Upper lobe of left lung (tissue), 6 donors: ENCODE results near the gene PTPN1. TPM values are rescaled to one million over a fixed set of nuclear protein-coding genes. Genes with fewer than 3 reads are reported as not detected.
A peak's percentile ranks its signal among the peaks of the same experiment; 100 is the strongest.
"Not testable (repeated sequence)": the region's sequence is repeated elsewhere in the genome, so short reads cannot be mapped to it uniquely, and the experiment has no call there.

ENCODE experiments used
- ATAC-seq, 2 donors: fragments of 200-7000 bp; cut with Tn5 transposase; one replicate each; pipeline ENCODE4 v1.9.1; 2022; ENCODE audit warnings: mild to moderate bottlenecking in 2 of 2, moderate library complexity in 2 of 2; ENCODE audit not compliant: low FRiP score in 2 of 2
- DNase-seq, 2 donors: peaks; one replicate each; pipeline ENCODE4 v3.0.0-alpha.2; 2019 to 2020
- H3K27ac ChIP-seq, 4 donors: fragments of 200-600 bp; sonication (generic); one replicate each; pipeline ENCODE4 v1.5.1; 2016 to 2019
- H3K27me3 ChIP-seq, 4 donors: fragments of 200-600 bp; sonication (generic); one replicate each; pipeline ENCODE4 v1.5.1; 2017 to 2019
- H3K36me3 ChIP-seq, 4 donors: fragments of 200-600 bp; sonication (generic); one replicate each; pipeline ENCODE4 v1.5.1; 2016 to 2019
- H3K4me1 ChIP-seq, 4 donors: fragments of 200-600 bp; sonication (generic); one replicate each; pipeline ENCODE4 v1.5.1; 2018 to 2019
- H3K4me3 ChIP-seq, 4 donors: fragments of 200-600 bp; sonication (generic); one replicate each; pipeline ENCODE4 v1.5.1; 2017 to 2019; ENCODE audit warnings: mild to moderate bottlenecking in 2 of 4, moderate library complexity in 1 of 4
- H3K9me3 ChIP-seq, 4 donors: fragments of 200-600 bp; sonication (generic); one replicate each; pipeline ENCODE4 v1.5.1; 2018 to 2019
- CTCF ChIP-seq, 6 experiments: fragments of 450-650 bp in 4 of 6; fragments of 200-600 bp in 2 of 6; sonication (generic) in 2 of 6; IDR thresholded peaks; one replicate each; pipeline ENCODE4 v1.5.1; 2016 to 2019; ENCODE audit warnings: antibody characterized with exemption in 6 of 6
- EP300 ChIP-seq, 4 donors: sonication (generic); formaldehyde crosslinking; IDR thresholded peaks; one replicate each; pipeline ENCODE4 v1.5.1; 2017; ENCODE audit warnings: antibody characterized with exemption in 4 of 4, control low read depth in 2 of 4
- POLR2A ChIP-seq, 4 donors: fragments of 450-650 bp; IDR thresholded peaks; one replicate each; pipeline ENCODE4 v1.5.1; 2016 to 2017; ENCODE audit warnings: antibody characterized with exemption in 4 of 4, mild to moderate bottlenecking in 2 of 4
- POLR2AphosphoS5 ChIP-seq, 2 donors: sonication (generic); formaldehyde crosslinking; IDR thresholded peaks; one replicate each; pipeline ENCODE4 v1.5.1; 2017; ENCODE audit warnings: antibody characterized with exemption in 2 of 2
- WGBS, 2 donors: methylation state at CpG; one replicate each; pipeline ENCODE4 v1.1.5; 2017 to 2018; 5-methylcytosine and 5-hydroxymethylcytosine counted together
- total RNA-seq, 6 donors: library from RNA; depleted of rRNA in 4 of 6; stranded (reverse); fragments of >200 nt in 4 of 6; gene quantifications; one replicate each; pipeline versions ENCODE4 v1.1.0 to v1.2.1, GENCODE V29; 2016 to 2021
- donor health status: DM: no; HTN: no; CAD: no; lungs with moderate emphysema.
- donor health status: DM: no; HTN: yes; CAD: no; lungs with severe emphysema.

PTPN1 gene
- total RNA-seq, 6 donors from 2014 or later, result 75.1 to 137 (median 96.1) TPM

- ATAC-seq, result no peak
Measured at GRCh38 chr20:50504231-50504823, 5.9 kb upstream of the PTPN1 start.

GRCh38 chr20:50506270-50506579 is 4.0 kb upstream of the PTPN1 start:
- Histone ChIP-seq H3K4me1 (peaks cover 10 to 21% (median 20%) of the 10 kb centered on the region in 4 donors), H3K9me3 (no peaks in the 10 kb centered on the region), H3K27me3 (no peaks in the 10 kb centered on the region), H3K4me3 (no peak overlapping the region), H3K36me3 (no peaks in the 10 kb centered on the region), H3K27ac (no peak overlapping the region)
- 68 to 79% methylated on average over 3 of the region's 3 CpGs for WGBS, 2 donors
- ATAC-seq (no peak), DNase-seq (no peak)
- TF ChIP-seq EP300 (IDR thresholded peaks at IDR 0.05) (no peak), CTCF (IDR thresholded peaks at IDR 0.05) (no peak), POLR2AphosphoS5 (IDR thresholded peaks at IDR 0.05) (no peak), POLR2A (IDR thresholded peaks at IDR 0.05) (no peak)

More at GRCh38 chr20:50504231-50504823, 5.9 kb upstream of the PTPN1 start:
- H3K27me3 ChIP-seq, result no peaks in the 10 kb centered on the region
- DNase-seq, result no peak
- H3K9me3 ChIP-seq, result no peaks in the 10 kb centered on the region
- WGBS, 2 donors, result 65 to 74% methylated on average over 4 of the region's 4 CpGs
- H3K4me1 ChIP-seq, result peaks cover 5 to 15% (median 14%) of the 10 kb centered on the region in 4 donors
- H3K4me3 ChIP-seq, result no peak overlapping the region
- H3K27ac ChIP-seq, result peak overlapping the region; percentile 10 to 75 (median 40)
- H3K36me3 ChIP-seq, result no peaks in the 10 kb centered on the region
- TF ChIP-seq POLR2AphosphoS5 (IDR thresholded peaks at IDR 0.05) (no peak), POLR2A (IDR thresholded peaks at IDR 0.05) (no peak), EP300 (IDR thresholded peaks at IDR 0.05) (no peak), CTCF (IDR thresholded peaks at IDR 0.05) (peak in 2 of 6 experiments; percentile 14 to 16)

GRCh38 chr20:50507745-50508144 is 2.4 kb upstream of the PTPN1 start:
- H3K4me1 ChIP-seq, result peaks cover 23 to 33% (median 29%) of the 10 kb centered on the region in 4 donors
- 84 to 87% methylated on average over 5 of the region's 5 CpGs for WGBS, 2 donors
- not testable (repeated sequence) for H3K36me3 ChIP-seq, ATAC-seq, H3K27me3 ChIP-seq, H3K27ac ChIP-seq, DNase-seq, H3K9me3 ChIP-seq, H3K4me3 ChIP-seq

GRCh38 chr20:50508171-50508755 is 1.9 kb upstream of the PTPN1 start:
- no peaks in the 10 kb centered on the region for H3K27me3 ChIP-seq
- DNase-seq, result no peak
- WGBS, 2 donors, result 78 to 84% methylated on average over 9 of the region's 9 CpGs
- no peak overlapping the region for H3K4me3 ChIP-seq
- no peaks in the 10 kb centered on the region for H3K36me3 ChIP-seq
- ATAC-seq, result no peak
- TF ChIP-seq CTCF (IDR thresholded peaks at IDR 0.05) (no peak), POLR2AphosphoS5 (IDR thresholded peaks at IDR 0.05) (no peak), EP300 (IDR thresholded peaks at IDR 0.05) (no peak), POLR2A (IDR thresholded peaks at IDR 0.05) (no peak)
- H3K27ac ChIP-seq, result peak overlapping the region in 1 of 4 donors; percentile 19
- peaks cover 28 to 38% (median 33%) of the 10 kb centered on the region in 4 donors for H3K4me1 ChIP-seq
- no peaks in the 10 kb centered on the region for H3K9me3 ChIP-seq

- 4% methylated on average over 30 to 31 of the region's 32 CpGs for WGBS, 2 donors
- Histone ChIP-seq H3K36me3 (no peaks in the 10 kb centered on the region), H3K27me3 (no peaks in the 10 kb centered on the region), H3K4me3 (peak overlapping the region; percentile 81 to 98 (median 94)), H3K4me1 (peaks cover 38 to 53% (median 49%) of the 10 kb centered on the region in 4 donors), H3K9me3 (no peaks in the 10 kb centered on the region), H3K27ac (peak overlapping the region; percentile 91 to 99 (median 96))
- DNase-seq (no peak), ATAC-seq (peak; percentile 2 to 4)
- TF ChIP-seq CTCF (IDR thresholded peaks at IDR 0.05) (no peak), POLR2AphosphoS5 (IDR thresholded peaks at IDR 0.05) (no peak), POLR2A (IDR thresholded peaks at IDR 0.05) (no peak), EP300 (IDR thresholded peaks at IDR 0.05) (no peak)
Measured at GRCh38 chr20:50510706-50511542, 741 bp downstream of the PTPN1 start.
